Measurements from ENCODE around the gene MCCC2. TPM values are rescaled to one million over a fixed set of nuclear protein-coding genes. Genes with fewer than 3 reads are reported as not detected.

MCCC2 gene
- total RNA-seq, 3 donors from 2014 or later, result 48.6 to 143 (median 56.4) TPM

DNA sequence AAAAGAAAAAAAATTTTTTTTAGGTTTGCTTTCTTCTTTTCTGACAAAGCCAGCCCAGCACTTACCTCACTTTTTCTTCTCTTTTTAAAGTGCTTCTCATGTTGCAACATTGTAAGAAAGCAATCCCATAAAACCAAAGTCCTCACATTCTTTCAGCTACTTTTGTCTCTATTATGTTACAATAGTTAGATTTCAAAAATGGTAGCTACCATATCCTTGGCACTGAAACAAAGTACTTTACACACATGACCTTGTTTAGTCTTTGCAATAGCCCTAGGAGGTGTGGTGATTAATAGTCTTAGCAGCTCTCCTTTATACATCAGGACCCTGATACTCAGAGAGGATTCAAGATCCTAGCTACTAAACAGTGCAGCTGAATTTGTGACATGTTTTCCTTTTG is 108.5 kb downstream of the MCCC2 start:
- TF ChIP-seq POLR2AphosphoS5 (IDR thresholded peaks at IDR 0.05) (no peak), POLR2A (IDR thresholded peaks at IDR 0.05) (no peak)
- TF ChIP-seq, protein P1, sequence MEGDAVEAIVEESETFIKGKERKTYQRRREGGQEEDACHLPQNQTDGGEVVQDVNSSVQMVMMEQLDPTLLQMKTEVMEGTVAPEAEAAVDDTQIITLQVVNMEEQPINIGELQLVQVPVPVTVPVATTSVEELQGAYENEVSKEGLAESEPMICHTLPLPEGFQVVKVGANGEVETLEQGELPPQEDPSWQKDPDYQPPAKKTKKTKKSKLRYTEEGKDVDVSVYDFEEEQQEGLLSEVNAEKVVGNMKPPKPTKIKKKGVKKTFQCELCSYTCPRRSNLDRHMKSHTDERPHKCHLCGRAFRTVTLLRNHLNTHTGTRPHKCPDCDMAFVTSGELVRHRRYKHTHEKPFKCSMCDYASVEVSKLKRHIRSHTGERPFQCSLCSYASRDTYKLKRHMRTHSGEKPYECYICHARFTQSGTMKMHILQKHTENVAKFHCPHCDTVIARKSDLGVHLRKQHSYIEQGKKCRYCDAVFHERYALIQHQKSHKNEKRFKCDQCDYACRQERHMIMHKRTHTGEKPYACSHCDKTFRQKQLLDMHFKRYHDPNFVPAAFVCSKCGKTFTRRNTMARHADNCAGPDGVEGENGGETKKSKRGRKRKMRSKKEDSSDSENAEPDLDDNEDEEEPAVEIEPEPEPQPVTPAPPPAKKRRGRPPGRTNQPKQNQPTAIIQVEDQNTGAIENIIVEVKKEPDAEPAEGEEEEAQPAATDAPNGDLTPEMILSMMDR (IDR thresholded peaks at IDR 0.05), result no peak
- Histone ChIP-seq H3K9me3 (no peaks in the 10 kb centered on the region), H3K27me3 (no peaks in the 10 kb centered on the region), H3K27ac (no peak overlapping the region), H3K4me3 (no peak overlapping the region), H3K36me3 (no peaks in the 10 kb centered on the region), H3K4me1 (no peaks in the 10 kb centered on the region)
- DNase-seq (ENCODE audit: low spot score in 2 of 2), result no peak
- intact Hi-C loops (cut with DNase I; ENCODE audit: low total_unique reads), result no loop called here

DNA sequence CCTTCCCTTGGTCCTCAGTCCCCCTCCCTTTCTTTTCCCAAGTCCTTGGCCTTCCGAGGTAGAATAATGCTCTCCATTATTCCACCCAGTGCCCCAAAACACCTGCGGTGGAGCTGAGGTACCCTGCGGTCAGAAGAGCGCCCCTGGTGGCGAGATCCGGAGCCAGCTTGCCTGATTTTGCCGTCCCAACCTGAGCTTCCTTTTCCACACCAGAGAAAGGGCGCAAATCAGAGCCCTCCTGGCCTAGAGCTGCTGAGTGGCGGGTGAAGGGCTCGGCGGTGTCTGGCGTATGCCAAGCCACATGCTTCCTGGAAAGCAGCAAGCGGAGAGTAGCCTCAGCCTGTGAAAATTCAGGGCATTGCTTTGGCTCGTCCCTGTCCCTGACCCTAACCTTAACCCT is 110.8 kb downstream of the MCCC2 start:
- H3K36me3 ChIP-seq, result no peaks in the 10 kb centered on the region
- DNase-seq (ENCODE audit: low spot score in 2 of 2), result no peak
- no peak for TF ChIP-seq POLR2AphosphoS5 (IDR thresholded peaks at IDR 0.05)
- TF ChIP-seq, protein P1 (IDR thresholded peaks at IDR 0.05), result no peak
- TF ChIP-seq POLR2A (IDR thresholded peaks at IDR 0.05), result no peak
- H3K4me3 ChIP-seq, result no peak overlapping the region
- H3K4me1 ChIP-seq, result no peaks in the 10 kb centered on the region
- H3K27ac ChIP-seq, result no peak overlapping the region
- H3K27me3 ChIP-seq, result no peaks in the 10 kb centered on the region
- intact Hi-C loops (cut with DNase I; ENCODE audit: low total_unique reads), result no loop called here
- no peaks in the 10 kb centered on the region for H3K9me3 ChIP-seq

DNA sequence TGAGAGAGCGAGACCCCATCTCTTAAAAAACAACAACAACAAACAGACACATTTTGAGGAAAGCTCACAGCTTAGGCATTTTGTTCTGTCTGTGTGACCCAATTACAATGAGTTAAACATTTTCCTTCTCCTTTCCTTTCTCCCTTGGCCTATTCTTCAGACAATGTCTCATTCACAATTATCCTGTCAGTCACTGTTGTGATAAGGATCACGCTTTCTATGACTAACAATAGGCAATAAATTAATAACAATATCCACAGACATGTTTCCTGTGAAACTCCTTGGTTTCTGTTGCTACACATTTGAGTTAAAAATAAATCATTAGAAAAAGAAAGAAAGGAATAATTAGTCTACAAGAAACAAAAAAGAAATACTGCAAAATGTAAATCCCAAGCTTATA is 112.1 kb downstream of the MCCC2 start:
- no peak for DNase-seq (ENCODE audit: low spot score in 2 of 2)
- Histone ChIP-seq H3K9me3 (no peaks in the 10 kb centered on the region), H3K27ac (no peak overlapping the region), H3K4me1 (no peaks in the 10 kb centered on the region), H3K4me3 (no peak overlapping the region), H3K36me3 (no peaks in the 10 kb centered on the region), H3K27me3 (no peaks in the 10 kb centered on the region)
- intact Hi-C loops (cut with DNase I; ENCODE audit: low total_unique reads), result no loop called here
- TF ChIP-seq, protein P1 (IDR thresholded peaks at IDR 0.05), result no peak
- TF ChIP-seq POLR2A (IDR thresholded peaks at IDR 0.05) (no peak), POLR2AphosphoS5 (IDR thresholded peaks at IDR 0.05) (no peak)

DNA sequence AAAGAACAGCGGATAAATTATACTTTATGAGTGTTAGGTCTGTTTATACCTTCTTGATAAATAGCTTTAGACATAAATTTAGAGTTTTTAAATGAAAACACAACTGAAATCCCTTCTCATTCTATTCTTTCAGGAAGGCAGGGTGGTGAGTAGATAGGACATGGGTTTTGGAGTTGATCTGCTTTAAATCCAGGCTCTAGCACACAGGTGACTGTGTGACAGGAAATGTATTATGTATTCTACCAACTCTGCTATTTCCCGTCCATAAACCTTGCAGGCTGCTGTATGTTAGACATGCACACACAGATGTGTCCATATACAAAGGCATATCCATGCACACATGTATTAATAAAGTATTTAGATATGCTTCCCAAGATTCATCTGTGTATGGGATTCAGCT is 112.6 kb downstream of the MCCC2 start:
- intact Hi-C loops (cut with DNase I; ENCODE audit: low total_unique reads), result loop anchor here (5.0 kb wide), 1 partner anchor 1193 kb away; no protein-coding TSS in a partner anchor
- Histone ChIP-seq H3K27me3 (no peaks in the 10 kb centered on the region), H3K4me1 (no peaks in the 10 kb centered on the region), H3K4me3 (no peak overlapping the region), H3K9me3 (no peaks in the 10 kb centered on the region), H3K36me3 (no peaks in the 10 kb centered on the region), H3K27ac (no peak overlapping the region)
- no peak for DNase-seq (ENCODE audit: low spot score in 2 of 2)
- TF ChIP-seq, protein P1 (IDR thresholded peaks at IDR 0.05), result no peak
- TF ChIP-seq POLR2AphosphoS5 (IDR thresholded peaks at IDR 0.05) (no peak), POLR2A (IDR thresholded peaks at IDR 0.05) (no peak)

DNA sequence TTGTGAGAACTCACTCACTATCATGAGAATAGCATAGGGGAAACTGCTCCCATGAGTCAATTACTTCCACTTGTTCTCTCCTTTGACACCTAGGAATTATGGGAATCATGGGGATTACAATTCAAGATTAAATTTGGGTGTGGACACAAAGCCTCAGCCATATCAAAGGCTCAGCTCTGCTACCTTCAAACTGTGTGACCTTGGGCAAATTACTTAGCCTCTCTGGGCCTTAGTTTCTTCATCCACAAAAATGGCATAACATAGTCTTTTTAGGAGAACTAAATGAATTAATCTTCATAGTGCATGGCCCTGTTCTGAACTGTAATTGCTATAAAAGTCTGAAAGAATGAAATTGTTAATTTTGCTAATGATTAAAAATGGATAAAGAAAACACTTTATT is 113.7 kb downstream of the MCCC2 start:
- TF ChIP-seq POLR2A (IDR thresholded peaks at IDR 0.05), result no peak
- TF ChIP-seq, protein P1 (IDR thresholded peaks at IDR 0.05), result no peak
- TF ChIP-seq POLR2AphosphoS5 (IDR thresholded peaks at IDR 0.05), result no peak
- Histone ChIP-seq H3K27ac (no peak overlapping the region), H3K9me3 (no peaks in the 10 kb centered on the region), H3K4me1 (no peaks in the 10 kb centered on the region), H3K27me3 (no peaks in the 10 kb centered on the region), H3K4me3 (no peak overlapping the region), H3K36me3 (no peaks in the 10 kb centered on the region)
- no peak for DNase-seq (ENCODE audit: low spot score in 2 of 2)
- intact Hi-C loops (cut with DNase I; ENCODE audit: low total_unique reads), result loop anchor here (5.0 kb wide), 1 partner anchor 1191 kb away; no protein-coding TSS in a partner anchor

All from breast epithelium (tissue), 4 donors.